GM21423 (cell line): ENCODE measurements around the gene ERVFRD-1.

Source experiments
- ATAC-seq: cut with Tn5 transposase; IDR thresholded peaks from one replicate; pipeline ENCODE4 v1.9.1; 2021; ENCODE audit warnings: mild to moderate bottlenecking, moderate library complexity; ENCODE audit not compliant: unreplicated experiment

Gene ERVFRD-1

GRCh38 chr6:11110921-11111768, at the start of gene ERVFRD-1:
ERVFRD-1 (minus strand) TSS chr6:11111725; CDS start chr6:11105310, 6,415 bp downstream.
- no peak for ATAC-seq

GRCh38 chr6:11160199-11160598, 48.7 kb upstream of the ERVFRD-1 start:
- ATAC-seq: no peak

- no peak for ATAC-seq
These were observed 44.1 kb upstream of the ERVFRD-1 start for GRCh38 chr6:11155589-11155988.

- no peak for ATAC-seq
These were observed 41.9 kb upstream of the ERVFRD-1 start for GRCh38 chr6:11153447-11153846.

- no peak for ATAC-seq
These were observed 41.1 kb upstream of the ERVFRD-1 start for GRCh38 chr6:11152581-11152980.

GRCh38 chr6:11151488-11151887, 40.0 kb upstream of the ERVFRD-1 start:
- no peak for ATAC-seq

GRCh38 chr6:11149551-11149950, 38.0 kb upstream of the ERVFRD-1 start:
- no peak for ATAC-seq

GRCh38 chr6:11146117-11146826, 34.7 kb upstream of the ERVFRD-1 start:
- no peak for ATAC-seq

- ATAC-seq: peak; percentile 79
These were observed 32.9 kb upstream of the ERVFRD-1 start for GRCh38 chr6:11144393-11144851.

- no peak for ATAC-seq
These were observed 32.2 kb upstream of the ERVFRD-1 start for GRCh38 chr6:11143394-11144371.

- ATAC-seq: no peak
These were observed 30.9 kb upstream of the ERVFRD-1 start for GRCh38 chr6:11142296-11143027.

GRCh38 chr6:11141295-11141694, 29.8 kb upstream of the ERVFRD-1 start:
- ATAC-seq: no peak

- no peak for ATAC-seq
These were observed 28.5 kb upstream of the ERVFRD-1 start for GRCh38 chr6:11140056-11140455.

- no peak for ATAC-seq
These were observed 27.8 kb upstream of the ERVFRD-1 start for GRCh38 chr6:11139051-11139960.

GRCh38 chr6:11136809-11137208, 25.3 kb upstream of the ERVFRD-1 start:
- no peak for ATAC-seq

- no peak for ATAC-seq
These were observed 21.8 kb upstream of the ERVFRD-1 start for GRCh38 chr6:11133281-11133680.

GRCh38 chr6:11132194-11132888, 20.8 kb upstream of the ERVFRD-1 start:
- ATAC-seq: no peak

GRCh38 chr6:11130605-11131004, 19.1 kb upstream of the ERVFRD-1 start:
- no peak for ATAC-seq
